Activated CD4-positive, alpha-beta T cell treated with anti-CD3 and anti-CD28 coated beads for 36 hours (primary cell): ENCODE measurements around the gene ITFG2. TPM values are rescaled to one million over a fixed set of nuclear protein-coding genes. Genes with fewer than 3 reads are reported as not detected.

Experiments used
- ATAC-seq: fragments of 200-7000 bp; cut with Tn5 transposase; one replicate; pipeline ENCODE4 v1.10.0; 2021; ENCODE audit warnings: mild to moderate bottlenecking, moderate library complexity
- CTCF ChIA-PET: fragments of 350-600 bp; sonication (Branson Sonifier 250); formaldehyde crosslinking; loops from one replicate; lab custom pipeline; 2021; ENCODE audit warnings: antibody characterized with exemption; lab: Charles Lee
- POLR2A ChIA-PET: fragments of 350-600 bp; sonication (Branson Sonifier 250); formaldehyde crosslinking; loops from one replicate; lab custom pipeline; 2021; ENCODE audit warnings: antibody characterized with exemption, inconsistent platforms; lab: Charles Lee
- DNase-seq: peaks from one replicate; pipeline ENCODE4 v3.0.0-alpha.2; 2020
- H3K27ac Mint-ChIP-seq: one replicate; pipeline ENCODE4 v1.8.0; 2021; ENCODE audit warnings: mixed read lengths
- H3K27me3 Mint-ChIP-seq: one replicate; pipeline ENCODE4 v1.8.0; 2021; ENCODE audit warnings: mixed read lengths
- H3K36me3 Mint-ChIP-seq: one replicate; pipeline ENCODE4 v1.8.0; 2021; ENCODE audit warnings: low read depth, mixed read lengths
- H3K4me1 Mint-ChIP-seq: one replicate; pipeline ENCODE4 v1.8.0; 2021; ENCODE audit warnings: mixed read lengths
- H3K4me3 Mint-ChIP-seq: one replicate; pipeline ENCODE4 v1.8.0; 2021; ENCODE audit warnings: mild to moderate bottlenecking, moderate library complexity, mixed read lengths
- H3K9me3 Mint-ChIP-seq: one replicate; pipeline ENCODE4 v1.8.0; 2021; ENCODE audit warnings: low read depth, mixed read lengths
- intact Hi-C, 2 experiments: fragments of 100-400 bp; cut with DNase I in 1 of 2; cut with micrococcal nuclease in 1 of 2; formaldehyde crosslinking; loops; one replicate each; pipeline versions ENCODE4 v1.14.2 to v1.15.1; 2022 to 2024; cut with DNase I, micrococcal nuclease
- total RNA-seq, 2 experiments: library from RNA; stranded (reverse); gene quantifications; one replicate each; pipeline ENCODE4 v1.2.3, GENCODE V29; 2021

ITFG2 gene
- total RNA-seq, 2 experiments from 2014 or later, result 28.0 to 35.3 TPM

DNA sequence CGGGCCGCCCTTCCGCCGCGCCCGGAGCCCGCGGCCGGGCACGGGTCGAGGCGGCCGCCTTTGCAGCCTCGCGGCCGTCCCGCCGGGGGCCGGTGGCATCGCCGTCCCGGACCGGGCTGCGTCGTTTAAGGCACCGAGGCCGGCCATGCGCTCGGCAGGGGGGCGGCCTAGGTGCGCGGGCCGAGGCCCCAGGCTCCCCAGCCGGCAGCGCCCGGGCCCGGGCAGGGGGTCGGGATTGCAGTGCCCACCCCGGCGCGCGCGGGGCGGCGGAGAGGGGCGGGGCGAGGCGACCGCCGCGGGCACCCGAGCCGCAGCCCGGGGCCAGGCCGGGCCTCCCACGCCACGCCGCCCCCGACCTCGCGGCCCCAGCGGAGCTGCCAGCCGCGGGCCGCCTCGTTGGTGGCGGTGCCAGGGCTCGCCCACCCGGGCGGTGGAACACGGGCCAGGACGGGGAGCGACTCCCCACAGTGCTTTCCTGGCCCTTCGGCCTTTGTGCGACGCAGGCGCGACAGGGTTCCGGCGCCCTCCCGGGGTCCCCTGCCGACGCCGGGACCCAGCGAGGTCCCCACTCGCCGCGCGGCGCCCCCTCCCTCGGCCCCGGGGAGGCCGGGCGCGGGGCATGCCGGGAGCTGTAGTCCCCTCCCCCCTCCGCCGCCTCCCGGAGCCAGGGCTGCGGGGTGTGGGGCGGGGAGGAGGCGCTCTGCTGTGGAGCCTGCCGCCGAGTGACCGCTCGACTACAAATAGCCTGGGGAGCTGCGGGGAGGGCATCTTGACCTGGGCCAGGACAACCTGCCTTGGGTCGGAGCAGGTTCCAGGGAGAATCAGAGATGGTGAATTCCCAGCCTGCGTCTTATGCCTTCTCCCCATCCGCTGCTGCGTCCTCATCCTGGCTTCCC lies 16.9 kb upstream of the ITFG2 start:
- peak overlapping the region; percentile 90 for H3K27ac Mint-ChIP-seq
- H3K4me1 Mint-ChIP-seq, result peaks cover 20% of the 10 kb centered on the region
- ChIA-PET POLR2A (interaction anchor here (0.6 to 1.5 kb wide), 4 partner anchors 12 to 81 kb away, joined by 3 to 4 read pairs (median 3); partner anchors contain the start of genes FOXM1 and RHNO1), CTCF (interaction anchor here (0.8 to 1.6 kb wide), 6 partner anchors 10 to 112 kb away, joined by 3 to 7 read pairs (median 4); no protein-coding TSS in a partner anchor)
- peak; percentile 86 for DNase-seq
- H3K4me3 Mint-ChIP-seq, result peak overlapping the region; percentile 90
- ATAC-seq, result peak; percentile 79
- peaks cover 43% of the 10 kb centered on the region for H3K36me3 Mint-ChIP-seq
- H3K9me3 Mint-ChIP-seq, result no peaks in the 10 kb centered on the region
- H3K27me3 Mint-ChIP-seq, result no peaks in the 10 kb centered on the region
- intact Hi-C loops, result loop anchor here (1.0 to 10.0 kb wide), 3 partner anchors 17 to 1101 kb away; partner anchors contain the start of genes ITFG2 (in 2 of the 2), ADIPOR2 (in 1 of the 2), FOXM1 (in 1 of the 2) and RHNO1 (in 1 of the 2)

DNA sequence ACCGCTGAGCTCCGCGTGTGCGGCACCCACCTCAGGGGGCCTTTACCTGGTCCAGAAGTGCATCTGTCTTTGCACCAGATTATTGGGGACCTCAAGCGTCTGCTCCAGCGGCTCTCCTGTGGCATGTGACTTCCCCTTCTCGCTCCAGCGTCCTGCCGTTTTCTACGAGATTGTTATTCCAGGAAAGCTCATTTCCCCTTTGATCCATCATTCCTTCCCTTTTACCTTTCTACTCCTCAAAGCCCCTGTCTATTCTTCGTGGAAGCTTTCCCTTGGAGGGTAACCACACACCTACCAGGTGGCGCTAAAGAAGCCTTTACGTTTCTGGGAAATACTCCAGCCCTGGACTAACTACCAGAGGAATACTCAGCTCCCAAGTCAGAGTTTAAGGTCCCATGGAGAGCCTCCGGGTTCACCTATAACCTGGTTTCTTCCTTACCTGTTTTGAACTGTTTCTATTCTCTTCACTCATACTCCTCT lies 16.2 kb upstream of the ITFG2 start:
- H3K9me3 Mint-ChIP-seq, result no peaks in the 10 kb centered on the region
- ATAC-seq, result no peak

DNA sequence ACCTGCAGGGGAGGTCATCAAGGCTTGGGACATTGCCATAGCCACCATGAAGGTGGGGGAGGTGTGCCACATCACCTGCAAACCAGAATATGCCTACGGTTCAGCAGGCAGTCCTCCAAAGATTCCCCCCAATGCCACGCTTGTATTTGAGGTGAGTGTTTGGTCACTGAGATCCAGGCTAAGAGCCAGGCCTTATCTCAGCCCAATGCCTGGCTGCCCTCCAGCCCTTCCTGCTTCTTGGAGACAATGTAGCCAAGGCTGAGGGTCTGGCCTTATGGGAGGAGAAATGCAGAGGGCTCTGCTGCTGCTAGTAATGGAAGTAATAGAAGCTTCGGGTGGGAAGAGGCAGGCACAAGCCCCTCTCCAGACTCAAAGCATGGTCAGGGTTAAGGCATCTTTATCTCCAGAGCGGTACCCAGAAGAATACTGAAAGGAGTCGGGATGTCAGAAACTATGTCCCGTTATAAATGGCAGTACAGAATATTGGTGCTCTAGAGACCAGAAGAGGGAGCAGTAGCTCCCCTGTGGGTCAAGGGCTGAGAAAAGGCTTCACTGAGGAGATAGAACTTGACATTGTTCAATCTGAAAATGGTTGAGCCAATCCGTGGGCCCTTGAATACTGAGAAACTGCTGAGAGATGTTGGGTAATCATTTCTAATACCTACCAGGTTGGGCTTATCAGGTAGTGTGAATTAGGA lies 14.6 kb upstream of the ITFG2 start:
- intact Hi-C loops, result loop anchor here in 1 of 2 experiments (10.0 kb wide), 1 partner anchor 1103 kb away; the partner anchor contains the start of gene ADIPOR2
- CTCF ChIA-PET, result interaction anchor here (0.6 kb wide), 1 partner anchor 1071 kb away, joined by 3 read pairs; no protein-coding TSS in a partner anchor
- Mint-ChIP-seq H3K4me3 (peak overlapping the region; percentile 90), H3K4me1 (peaks cover 20% of the 10 kb centered on the region), H3K27me3 (no peaks in the 10 kb centered on the region), H3K27ac (peak overlapping the region; percentile 31), H3K9me3 (no peaks in the 10 kb centered on the region), H3K36me3 (peaks cover 58% of the 10 kb centered on the region)
- ATAC-seq, result no peak
- POLR2A ChIA-PET, result no interaction called here
- DNase-seq, result no peak

More for the DNA sequence above, 16.2 kb upstream of the ITFG2 start:
- Mint-ChIP-seq H3K36me3 (peaks cover 49% of the 10 kb centered on the region), H3K4me3 (peak overlapping the region; percentile 90), H3K27ac (peak overlapping the region; percentile 90), H3K4me1 (peaks cover 20% of the 10 kb centered on the region), H3K27me3 (no peaks in the 10 kb centered on the region)
- ChIA-PET POLR2A (interaction anchor here (0.6 to 1.5 kb wide), 4 partner anchors 13 to 81 kb away, joined by 3 to 4 read pairs (median 3); partner anchors contain the start of genes FOXM1 and RHNO1), CTCF (interaction anchor here (0.6 to 1.6 kb wide), 6 partner anchors 10 to 1527 kb away, joined by 3 to 7 read pairs (median 4); no protein-coding TSS in a partner anchor)
- DNase-seq, result no peak
- intact Hi-C loops, result loop anchor here in 1 of 2 experiments (10.0 kb wide), 1 partner anchor 1101 kb away; the partner anchor contains the start of gene ADIPOR2

DNA sequence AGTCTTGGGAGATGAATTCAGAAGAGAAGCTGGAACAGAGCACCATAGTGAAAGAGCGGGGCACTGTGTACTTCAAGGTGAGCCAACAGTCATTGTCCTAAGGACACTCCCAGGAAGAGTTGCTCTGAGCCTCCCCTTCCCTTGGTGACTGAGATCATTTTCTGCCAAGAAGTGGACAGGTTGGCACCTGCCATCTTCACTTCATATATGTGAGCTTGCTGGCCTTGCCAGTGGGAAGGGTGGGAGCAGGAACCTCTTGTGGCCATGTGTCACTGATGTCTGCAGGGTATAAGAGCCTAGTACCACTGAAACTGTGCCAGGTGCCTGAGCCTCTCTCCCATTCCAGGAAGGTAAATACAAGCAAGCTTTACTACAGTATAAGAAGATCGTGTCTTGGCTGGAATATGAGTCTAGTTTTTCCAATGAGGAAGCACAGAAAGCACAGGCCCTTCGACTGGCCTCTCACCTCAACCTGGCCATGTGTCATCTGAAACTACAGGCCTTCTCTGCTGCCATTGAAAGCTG lies 12.4 kb upstream of the ITFG2 start:
- Mint-ChIP-seq H3K36me3 (peaks cover 79% of the 10 kb centered on the region), H3K9me3 (no peaks in the 10 kb centered on the region), H3K27me3 (no peaks in the 10 kb centered on the region), H3K27ac (peak overlapping the region; percentile 20), H3K4me3 (no peak overlapping the region), H3K4me1 (peaks cover 18% of the 10 kb centered on the region)
- ATAC-seq, result no peak
- CTCF ChIA-PET, result interaction anchor here (1.5 kb wide), 1 partner anchor 16 kb away, joined by 5 read pairs; no protein-coding TSS in a partner anchor
- POLR2A ChIA-PET, result no interaction called here
- intact Hi-C loops, result no loop called here
- no peak for DNase-seq

DNA sequence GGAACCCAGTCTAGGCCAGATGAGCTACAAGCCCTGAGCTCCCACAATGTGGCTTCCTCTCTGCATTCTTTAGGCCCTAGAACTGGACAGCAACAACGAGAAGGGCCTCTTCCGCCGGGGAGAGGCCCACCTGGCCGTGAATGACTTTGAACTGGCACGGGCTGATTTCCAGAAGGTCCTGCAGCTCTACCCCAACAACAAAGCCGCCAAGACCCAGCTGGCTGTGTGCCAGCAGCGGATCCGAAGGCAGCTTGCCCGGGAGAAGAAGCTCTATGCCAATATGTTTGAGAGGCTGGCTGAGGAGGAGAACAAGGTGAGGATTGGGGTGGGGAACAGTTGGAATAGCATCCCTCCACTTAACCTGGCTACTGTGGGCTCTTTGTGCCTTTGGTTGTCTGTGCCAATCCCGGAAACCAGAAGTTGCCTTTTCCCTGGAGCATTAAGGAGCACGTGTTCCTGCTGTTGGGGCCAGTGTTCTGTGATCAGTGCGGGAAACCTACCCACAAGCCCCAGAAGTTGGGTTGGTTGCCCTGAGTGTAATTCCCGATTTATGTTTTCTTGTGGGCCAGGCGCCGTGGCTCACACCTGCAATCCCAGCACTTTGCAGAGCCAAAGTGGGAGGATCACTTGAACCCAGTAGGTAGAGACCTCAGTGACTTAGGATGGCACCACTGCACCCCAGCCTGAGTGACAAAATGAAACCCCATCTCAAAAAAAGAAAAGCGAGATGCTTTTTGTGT lies 11.3 kb upstream of the ITFG2 start:
- DNase-seq (no peak), ATAC-seq (no peak)
- Mint-ChIP-seq H3K9me3 (no peaks in the 10 kb centered on the region), H3K4me1 (peaks cover 21% of the 10 kb centered on the region), H3K27me3 (no peaks in the 10 kb centered on the region), H3K36me3 (peaks cover 83% of the 10 kb centered on the region), H3K27ac (no peak overlapping the region), H3K4me3 (no peak overlapping the region)
- ChIA-PET CTCF (no interaction called here), POLR2A (no interaction called here)
- intact Hi-C loops, result no loop called here

DNA sequence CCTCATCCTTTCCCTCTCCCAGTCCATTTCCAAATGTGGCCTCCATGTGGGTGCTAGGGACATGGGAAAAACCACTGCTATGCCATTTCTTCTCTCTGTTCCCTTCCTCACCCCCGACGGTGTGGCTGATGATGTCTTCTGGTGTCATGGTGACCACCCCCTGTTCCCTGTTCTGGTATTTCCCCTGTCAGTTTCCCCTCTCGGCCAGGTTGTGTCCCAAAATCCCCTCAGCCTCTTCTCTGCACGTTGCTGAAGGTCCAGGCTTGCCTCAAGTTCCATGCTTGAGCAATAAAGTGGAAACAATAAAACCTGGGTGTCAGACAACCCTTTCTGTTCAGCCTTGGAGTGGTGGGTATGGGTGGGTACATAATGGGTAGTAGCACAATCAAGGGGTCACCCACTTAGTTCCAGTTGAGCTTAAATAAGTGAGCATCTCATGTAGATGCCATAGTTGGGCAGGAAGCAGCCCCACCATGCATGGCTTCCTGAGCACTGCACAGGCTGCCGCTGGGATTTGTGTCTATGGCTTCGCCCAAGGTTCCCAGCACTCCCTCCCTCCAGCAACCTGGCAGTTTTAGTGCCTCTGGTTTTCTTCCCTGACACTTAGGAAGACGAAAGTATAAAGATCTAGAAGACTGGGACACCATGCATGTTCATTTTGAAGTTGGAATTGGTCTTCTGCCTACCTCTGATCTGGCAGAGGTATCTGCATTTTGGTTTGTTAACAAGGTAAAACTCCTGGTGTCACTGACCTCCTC lies 8.7 kb upstream of the ITFG2 start:
- POLR2A ChIA-PET, result no interaction called here
- H3K4me1 Mint-ChIP-seq, result peaks cover 6% of the 10 kb centered on the region
- no peak for ATAC-seq
- DNase-seq, result no peak
- CTCF ChIA-PET, result no interaction called here
- no peaks in the 10 kb centered on the region for H3K9me3 Mint-ChIP-seq
- no peak overlapping the region for H3K27ac Mint-ChIP-seq
- peaks cover 70% of the 10 kb centered on the region for H3K36me3 Mint-ChIP-seq
- no peak overlapping the region for H3K4me3 Mint-ChIP-seq
- intact Hi-C loops, result no loop called here
- H3K27me3 Mint-ChIP-seq, result no peaks in the 10 kb centered on the region

DNA sequence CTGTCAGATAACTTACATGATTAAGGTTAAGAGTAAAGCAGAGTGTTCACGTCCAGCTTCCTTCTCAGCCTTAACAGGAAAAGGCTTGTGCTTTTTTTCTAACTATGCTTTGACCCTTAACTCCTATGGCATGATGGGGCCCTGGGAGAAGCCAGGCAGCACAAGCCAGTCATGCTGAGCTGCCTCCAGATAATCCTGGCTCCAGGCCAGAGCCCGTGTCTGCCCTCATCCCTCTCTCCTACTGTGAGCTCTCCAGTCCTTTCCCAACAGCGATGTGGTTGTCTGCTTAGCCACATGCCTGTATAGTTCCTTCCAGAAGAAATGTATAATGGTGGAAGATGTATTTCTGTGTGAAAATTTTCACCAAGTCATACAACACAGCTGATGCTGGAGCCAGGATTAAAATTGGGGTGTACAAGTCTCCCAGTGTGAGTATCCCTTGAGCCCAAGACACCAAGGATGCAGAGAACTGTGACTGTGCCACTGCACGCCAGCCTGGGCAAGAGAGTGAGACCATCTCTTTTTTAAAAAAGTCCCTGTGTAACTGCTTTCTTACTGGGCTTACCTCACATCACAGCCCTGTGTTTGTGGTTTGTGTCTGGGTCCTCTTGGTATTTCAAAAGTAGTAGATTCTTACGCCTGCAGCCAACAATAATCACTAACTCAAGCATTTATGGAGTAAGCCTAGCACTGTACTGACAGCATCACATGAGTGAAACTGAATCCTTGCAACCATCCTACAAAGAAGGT lies 7.9 kb upstream of the ITFG2 start:
- DNase-seq, result no peak
- peaks cover 3% of the 10 kb centered on the region for H3K4me1 Mint-ChIP-seq
- H3K36me3 Mint-ChIP-seq, result peaks cover 63% of the 10 kb centered on the region
- ChIA-PET POLR2A (no interaction called here), CTCF (no interaction called here)
- no peaks in the 10 kb centered on the region for H3K9me3 Mint-ChIP-seq
- peak overlapping the region; percentile 49 for H3K27ac Mint-ChIP-seq
- intact Hi-C loops, result no loop called here
- no peaks in the 10 kb centered on the region for H3K27me3 Mint-ChIP-seq
- ATAC-seq, result no peak
- no peak overlapping the region for H3K4me3 Mint-ChIP-seq

DNA sequence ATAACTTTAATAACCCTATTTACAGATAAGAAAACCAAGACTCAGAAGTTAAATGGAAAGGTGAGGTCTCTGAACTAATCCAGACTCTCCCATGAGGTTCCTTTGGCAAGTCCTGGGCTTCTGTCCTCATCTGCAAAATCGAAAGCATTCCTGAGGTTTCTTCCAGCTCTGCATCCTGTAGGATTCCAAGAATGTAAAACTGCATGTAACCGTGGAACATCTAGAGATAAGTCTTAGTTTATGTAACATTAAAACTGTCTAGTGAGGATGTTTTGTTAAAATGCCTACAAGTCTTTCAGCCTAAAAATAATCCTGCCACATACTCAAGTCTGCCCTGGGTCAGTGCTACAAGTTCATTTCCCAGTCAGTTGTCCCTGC lies 7.3 kb upstream of the ITFG2 start:
- ChIA-PET POLR2A (no interaction called here), CTCF (no interaction called here)
- ATAC-seq, result no peak
- Mint-ChIP-seq H3K4me3 (no peak overlapping the region), H3K9me3 (no peaks in the 10 kb centered on the region), H3K27me3 (no peaks in the 10 kb centered on the region), H3K4me1 (peaks cover 3% of the 10 kb centered on the region), H3K36me3 (peaks cover 57% of the 10 kb centered on the region), H3K27ac (peak overlapping the region; percentile 49)
- intact Hi-C loops, result no loop called here
- DNase-seq, result no peak

DNA sequence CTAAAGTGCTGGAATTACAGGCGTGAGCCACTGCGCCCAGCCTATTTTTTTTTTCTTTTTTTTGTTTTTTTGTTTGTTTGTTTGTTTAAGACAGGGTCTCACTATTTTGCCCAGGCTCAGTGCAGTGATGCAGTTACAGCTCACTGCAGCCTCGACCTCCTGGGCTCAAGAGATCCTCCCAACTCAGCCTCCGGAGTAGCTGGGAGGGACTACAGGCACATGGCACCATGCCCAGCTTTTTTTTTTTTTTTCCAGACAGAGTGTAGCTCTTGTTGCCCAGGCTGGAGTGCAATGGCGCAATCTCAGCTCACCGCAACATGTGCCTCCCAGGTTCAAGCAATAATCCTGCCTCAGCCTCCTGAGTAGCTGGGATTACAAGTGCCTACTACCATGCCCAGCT lies 5.8 kb upstream of the ITFG2 start:
- Mint-ChIP-seq H3K9me3 (no peaks in the 10 kb centered on the region), H3K4me3 (no peak overlapping the region), H3K27me3 (no peaks in the 10 kb centered on the region), H3K27ac (no peak overlapping the region), H3K4me1 (peaks cover 6% of the 10 kb centered on the region), H3K36me3 (peaks cover 45% of the 10 kb centered on the region)
- POLR2A ChIA-PET, result no interaction called here
- ATAC-seq (no peak), DNase-seq (no peak)
- intact Hi-C loops, result no loop called here
- CTCF ChIA-PET, result no interaction called here
